HG03457 (cell line): ENCODE data around the gene PORCN.
"Not testable (repeated sequence)": the region's sequence is repeated elsewhere in the genome, so short reads cannot be mapped to it uniquely, and the experiment has no call there.

Experiments used
- ATAC-seq: cut with Tn5 transposase; IDR thresholded peaks from one replicate; pipeline ENCODE4 v1.9.1; 2021; ENCODE audit warnings: moderate number of reproducible peaks; ENCODE audit not compliant: unreplicated experiment

PORCN gene

DNA sequence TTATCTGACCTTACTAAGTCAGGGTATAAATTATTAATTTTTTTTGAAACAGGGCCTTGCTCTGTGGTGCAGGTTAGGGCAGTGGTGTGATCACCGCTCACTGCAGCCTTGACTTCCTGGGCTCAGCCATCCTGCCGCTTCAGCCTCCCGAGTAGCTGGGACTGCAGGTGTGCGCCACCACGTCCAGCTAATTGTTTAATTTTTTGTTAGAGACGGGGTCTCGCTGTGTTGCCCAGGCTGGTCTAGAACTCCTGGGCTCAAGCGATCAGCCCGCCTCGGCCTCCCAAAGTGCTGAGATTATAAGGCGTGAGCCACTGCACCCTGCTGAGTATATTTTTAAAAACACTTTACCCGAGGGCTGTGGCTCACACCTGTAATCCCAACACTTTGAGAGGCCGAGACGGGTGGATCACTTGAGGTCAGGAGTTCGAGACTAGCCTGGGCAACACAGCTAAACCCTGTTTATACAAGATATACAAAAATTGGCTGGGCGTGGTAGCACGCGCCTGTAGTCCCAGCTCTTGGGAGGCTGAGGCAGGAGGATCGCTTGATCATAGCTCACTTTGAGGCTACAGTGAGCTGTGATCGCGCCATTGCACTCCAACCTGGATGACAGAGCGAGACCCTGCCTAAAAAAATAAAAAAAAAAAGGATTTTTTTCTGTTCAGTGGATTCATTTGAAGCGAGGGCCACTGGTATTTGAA is 30.0 kb downstream of the PORCN start:
- ATAC-seq = no peak

DNA sequence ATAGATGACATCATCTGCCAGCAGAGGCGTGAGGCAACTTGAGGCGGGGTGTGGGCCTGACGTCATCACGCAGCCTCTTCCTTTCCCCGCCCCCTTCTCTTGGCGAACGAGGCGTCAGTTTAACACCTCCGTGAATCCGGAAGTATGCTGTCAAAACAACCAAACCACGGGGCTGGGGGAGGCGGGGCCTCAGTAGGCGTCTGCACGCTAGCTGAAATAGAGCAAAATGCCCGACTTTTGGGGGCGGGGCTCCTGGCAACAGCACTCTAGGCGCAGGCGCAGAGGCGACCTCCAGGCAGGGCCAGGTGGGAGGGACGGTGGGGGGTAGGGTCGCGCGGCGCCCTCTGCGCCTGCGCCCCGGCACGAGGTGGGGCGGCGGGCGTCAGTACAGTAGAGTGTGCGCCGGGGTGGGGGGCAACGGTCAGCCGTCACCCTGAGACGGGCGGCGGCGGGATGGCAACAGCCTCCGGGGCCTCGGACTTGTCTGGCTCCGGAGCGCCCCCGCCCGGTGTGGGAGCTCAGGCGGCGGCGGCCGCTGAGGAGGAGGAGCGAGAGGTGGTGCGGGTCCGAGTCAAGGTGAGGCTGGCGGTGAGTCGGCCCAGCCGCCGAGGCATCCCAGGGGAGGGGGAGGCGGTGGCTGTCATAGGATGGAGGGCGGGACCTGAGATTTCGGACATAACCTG is 30.7 kb downstream of the PORCN start, which contains the start of gene TBC1D25:
TSS of gene TBC1D25 (plus strand) at position 370 of the 683 bp plus-strand sequence. CDS start at position 454, 84 bp downstream.
- peak; percentile 63 for ATAC-seq

DNA sequence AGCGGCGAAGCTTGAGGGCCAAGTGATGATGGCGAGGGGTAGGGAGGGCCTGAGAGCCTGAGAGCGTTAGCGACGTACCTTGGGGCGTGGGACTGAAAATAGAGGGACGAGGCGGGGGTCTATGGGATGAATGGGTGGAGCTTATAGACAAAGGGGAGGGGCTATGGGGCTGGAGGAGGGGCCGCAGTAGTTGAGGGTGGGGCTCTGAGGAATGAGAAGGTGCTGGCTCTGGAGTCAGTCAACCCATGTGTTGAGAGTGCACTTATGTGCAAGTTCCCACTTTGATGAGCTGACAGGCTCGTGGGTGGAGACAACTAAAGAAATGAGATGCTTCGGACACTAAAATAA is 31.2 kb downstream of the PORCN start:
- no peak for ATAC-seq

DNA sequence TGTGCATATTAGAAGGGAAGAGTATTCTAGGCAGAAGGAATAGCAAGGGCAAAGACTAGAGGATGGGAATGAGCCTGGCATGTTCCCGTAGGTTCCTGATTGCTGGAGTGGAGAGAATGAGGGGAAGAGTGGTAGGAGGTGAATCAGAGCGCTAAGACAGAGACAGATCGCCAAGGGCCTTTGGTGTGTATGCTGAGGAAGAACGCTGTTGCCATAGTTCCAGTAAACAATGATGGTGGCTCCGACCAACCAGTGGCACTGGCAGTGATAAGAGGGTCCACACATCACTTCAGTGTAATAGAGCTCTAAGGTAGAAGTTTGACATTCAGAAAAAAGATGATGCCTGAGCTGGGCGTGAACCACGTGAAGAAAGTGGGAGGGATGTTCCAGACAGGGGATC is 31.7 kb downstream of the PORCN start:
- no peak for ATAC-seq

DNA sequence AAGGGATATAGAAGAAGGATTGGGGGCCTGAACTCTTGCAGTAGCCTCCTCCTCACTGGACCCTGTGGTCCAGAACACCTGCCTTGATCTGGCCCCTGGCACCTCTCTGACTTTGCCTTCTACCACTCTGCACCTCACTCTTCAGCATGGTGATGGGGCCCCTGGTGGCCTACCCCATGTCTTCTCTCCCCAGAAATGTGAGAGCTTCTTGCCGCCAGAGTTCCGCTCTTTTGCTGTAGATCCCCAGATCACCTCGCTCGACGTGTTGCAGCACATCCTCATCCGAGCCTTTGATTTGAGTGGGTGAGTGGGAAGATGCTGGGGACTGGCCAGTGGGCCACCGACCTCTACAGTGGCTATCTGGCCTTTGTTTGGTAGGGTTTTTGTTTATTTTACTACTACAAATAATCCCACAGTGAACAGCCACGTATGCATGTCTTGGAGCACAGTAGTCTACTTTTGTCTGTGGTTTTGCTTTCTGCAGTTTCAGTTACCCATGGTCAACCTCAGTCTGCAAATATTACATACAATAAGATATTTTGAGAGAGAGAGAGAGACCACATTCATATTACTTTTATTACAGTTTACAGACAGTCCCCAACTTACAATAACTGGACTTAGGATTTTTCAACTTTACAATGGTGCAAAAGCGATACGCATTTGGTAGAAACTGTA is 32.5 kb downstream of the PORCN start:
- no peak for ATAC-seq

DNA sequence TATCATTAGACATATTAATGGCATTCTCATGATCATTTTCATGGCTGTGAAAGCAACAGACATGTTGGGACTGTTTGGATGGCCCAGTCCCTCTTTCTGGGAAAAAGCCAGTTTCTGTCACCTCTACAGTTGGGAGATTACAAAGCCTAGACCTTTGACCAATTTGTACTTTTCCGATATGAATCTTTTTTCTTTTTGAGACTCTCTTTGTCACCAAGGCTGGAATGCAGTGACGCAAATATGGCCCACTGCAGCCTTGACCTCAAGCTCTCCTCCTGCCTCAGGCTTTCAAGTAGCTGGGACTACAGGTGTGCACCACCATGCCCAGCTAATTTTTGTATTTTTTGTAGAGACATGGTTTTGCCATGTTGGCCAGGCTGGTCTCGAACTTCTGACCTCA is 40.1 kb downstream of the PORCN start:
- no peak for ATAC-seq

DNA sequence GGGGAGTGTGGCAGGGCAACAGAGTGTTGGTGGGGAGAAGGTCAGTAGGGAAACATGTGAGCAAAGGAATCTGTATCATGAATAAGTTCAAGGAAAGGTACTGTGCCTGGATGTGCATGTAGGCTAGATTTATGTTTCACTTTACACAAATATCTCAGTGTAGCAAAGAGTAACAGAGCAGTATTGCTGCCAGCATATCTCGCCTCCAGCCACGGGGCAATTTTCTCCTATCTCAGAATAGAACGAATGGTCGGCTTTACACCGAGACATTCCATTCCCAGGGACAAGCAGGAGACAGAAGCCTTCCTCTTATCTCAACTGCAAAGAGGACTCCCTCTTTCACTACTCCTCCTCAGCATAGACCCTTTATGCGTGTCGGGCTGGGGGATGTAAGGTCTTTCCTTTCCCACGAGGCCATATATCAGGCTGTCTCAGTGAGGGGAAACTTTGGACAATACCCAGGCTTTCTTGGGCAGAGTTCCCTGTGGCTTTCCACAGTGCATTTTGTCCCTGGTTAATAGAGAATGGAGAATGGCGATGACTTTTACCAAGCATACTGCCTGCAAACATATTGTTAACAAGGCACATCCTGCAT is 47.0 kb downstream of the PORCN start:
- not testable (repeated sequence) for ATAC-seq

DNA sequence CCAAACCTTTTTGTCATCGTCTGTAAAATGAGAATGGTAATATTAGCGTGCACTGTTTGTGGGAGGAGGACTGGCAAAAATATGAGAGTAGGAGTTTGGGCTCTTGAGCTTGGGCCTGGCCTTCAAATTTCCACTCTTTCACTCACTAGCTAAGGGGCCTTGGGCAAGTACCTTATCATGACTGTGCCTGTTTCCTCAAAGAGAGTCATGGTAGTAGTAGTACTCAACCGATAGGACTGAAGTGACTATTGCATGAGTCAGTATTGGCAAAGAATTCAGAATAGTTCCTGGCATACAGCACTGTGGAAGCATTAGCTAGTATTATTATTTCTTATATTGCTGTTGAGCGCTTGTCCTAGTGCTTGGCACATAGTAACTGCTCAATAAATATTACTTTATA is 49.5 kb downstream of the PORCN start:
- ATAC-seq = no peak

DNA sequence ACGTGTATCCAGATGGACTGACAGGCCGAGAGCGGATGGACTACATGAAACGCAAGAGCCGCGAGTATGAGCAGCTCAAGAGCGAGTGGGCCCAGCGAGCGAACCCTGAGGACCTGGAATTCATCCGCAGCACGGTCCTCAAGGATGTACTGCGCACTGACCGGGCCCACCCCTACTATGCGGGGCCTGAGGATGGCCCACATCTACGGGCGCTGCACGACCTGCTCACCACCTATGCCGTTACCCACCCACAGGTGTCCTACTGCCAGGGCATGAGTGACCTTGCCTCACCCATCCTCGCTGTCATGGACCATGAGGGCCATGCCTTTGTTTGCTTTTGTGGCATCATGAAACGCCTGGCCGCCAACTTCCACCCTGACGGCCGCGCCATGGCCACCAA is 50.8 kb downstream of the PORCN start:
- ATAC-seq = no peak

DNA sequence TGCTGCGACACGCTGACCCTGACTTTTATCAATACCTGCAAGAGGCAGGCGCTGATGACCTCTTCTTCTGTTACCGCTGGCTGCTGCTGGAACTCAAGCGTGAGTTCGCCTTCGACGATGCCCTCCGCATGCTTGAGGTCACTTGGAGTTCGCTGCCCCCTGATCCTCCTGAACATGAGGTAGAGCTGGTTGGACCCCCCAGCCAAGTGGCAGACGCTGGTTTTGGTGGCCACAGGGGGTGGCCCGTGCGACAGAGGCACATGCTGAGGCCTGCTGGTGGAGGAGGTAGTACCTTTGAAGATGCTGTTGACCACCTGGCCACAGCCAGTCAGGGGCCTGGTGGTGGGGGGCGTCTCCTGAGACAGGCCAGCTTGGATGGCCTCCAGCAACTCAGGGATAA is 51.3 kb downstream of the PORCN start:
- ATAC-seq = no peak

DNA sequence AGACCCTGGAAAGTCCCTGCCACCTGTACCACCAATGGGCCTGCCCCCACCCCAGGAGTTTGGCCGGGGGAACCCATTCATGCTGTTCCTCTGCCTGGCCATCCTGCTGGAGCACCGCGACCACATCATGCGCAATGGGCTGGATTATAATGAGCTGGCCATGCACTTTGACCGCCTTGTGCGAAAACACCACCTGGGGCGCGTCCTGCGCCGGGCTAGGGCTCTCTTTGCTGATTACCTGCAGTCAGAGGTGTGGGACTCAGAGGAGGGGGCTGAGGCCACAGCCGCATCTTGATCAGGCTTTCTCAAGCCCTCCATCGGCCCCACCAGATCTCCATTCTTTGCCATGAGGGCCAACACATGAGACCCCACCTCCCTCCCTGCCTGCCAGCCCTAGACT is 51.9 kb downstream of the PORCN start:
- ATAC-seq = no peak

DNA sequence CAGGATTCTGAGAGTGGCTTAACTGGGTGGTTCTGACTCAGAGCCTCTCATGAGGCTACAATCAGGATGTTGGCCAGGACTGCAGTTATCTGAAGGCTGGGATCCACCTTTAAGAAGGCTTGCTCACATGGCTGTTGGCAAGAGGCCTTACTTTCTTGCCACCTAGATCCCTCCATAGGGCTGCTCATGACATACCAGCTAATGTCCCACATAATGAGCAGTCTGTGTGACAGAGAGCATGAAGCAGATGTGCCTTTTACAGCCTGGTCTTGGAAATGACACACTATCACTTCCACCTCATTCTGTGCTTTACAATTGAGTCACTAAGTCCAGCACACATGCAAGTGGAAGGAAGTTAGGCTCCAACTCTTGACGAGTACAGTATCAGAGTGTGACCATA is 61.2 kb downstream of the PORCN start:
- ATAC-seq = no peak
